Measurements from ENCODE around the gene FAM168B.
A peak's percentile ranks its signal among the peaks of the same experiment; 100 is the strongest.

Gene FAM168B

DNA sequence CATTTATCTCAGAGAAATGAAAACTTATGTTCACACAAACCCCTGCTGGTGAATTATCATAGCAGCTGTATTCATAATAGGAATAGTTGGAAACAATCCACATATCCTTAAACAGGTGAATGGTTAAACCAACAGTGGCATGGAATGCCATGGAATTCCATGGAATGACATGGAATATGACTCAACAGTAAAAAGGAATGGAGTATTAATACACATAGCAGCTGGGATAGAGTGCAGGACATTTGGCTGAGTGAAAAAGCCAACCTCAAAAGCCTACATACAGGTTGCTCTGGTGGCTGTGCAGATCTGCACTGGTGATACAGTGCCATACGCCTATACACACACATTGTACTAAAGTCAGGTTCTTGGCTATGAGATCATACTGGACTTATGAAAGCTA, 69.5 kb downstream of the FAM168B start:
- Histone ChIP-seq H3K36me3 (ENCODE audit: insufficient read depth, low read length) (no peaks in the 10 kb centered on the region), H3K9ac (ENCODE audit: low read depth, low read length) (no peak overlapping the region), H3K4me1 (ENCODE audit: control insufficient read depth, insufficient read depth, low read length) (no peaks in the 10 kb centered on the region)

DNA sequence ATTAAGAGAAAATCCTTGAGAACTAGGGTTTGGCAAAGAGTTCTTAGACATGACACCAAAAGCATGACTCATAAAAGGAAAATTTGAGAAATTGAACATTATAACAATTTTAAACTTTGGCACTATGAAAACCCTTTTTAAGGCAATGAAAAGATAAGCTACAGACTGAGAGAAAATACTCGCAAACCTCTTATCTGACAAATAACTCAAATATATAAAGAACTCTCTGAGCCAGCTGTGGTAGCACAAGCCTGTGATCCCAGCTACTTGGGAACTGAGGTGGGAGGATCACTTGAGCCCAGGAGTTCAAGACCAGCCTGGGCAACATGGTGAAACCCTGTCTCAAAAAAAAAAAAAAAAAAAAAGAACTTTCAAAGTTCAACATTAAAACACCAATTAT, 70.5 kb downstream of the FAM168B start:
- Histone ChIP-seq H3K27me3 (ENCODE audit: control insufficient read depth, insufficient read depth, low read length) (peaks cover 11% of the 10 kb centered on the region), H3K4me3 (ENCODE audit: low read length) (no peak overlapping the region), H3K9ac (ENCODE audit: low read depth, low read length) (no peak overlapping the region), H3K4me2 (ENCODE audit: low read length) (no peak overlapping the region), H3K9me3 (replicated peaks; ENCODE audit: low read length) (no peaks in the 10 kb centered on the region), H3K4me1 (ENCODE audit: control insufficient read depth, insufficient read depth, low read length) (no peaks in the 10 kb centered on the region), H3K36me3 (ENCODE audit: insufficient read depth, low read length) (no peaks in the 10 kb centered on the region)

More for the DNA sequence above, 69.5 kb downstream of the FAM168B start:
- peaks cover 4% of the 10 kb centered on the region for H3K27me3 ChIP-seq (ENCODE audit: control insufficient read depth, insufficient read depth, low read length)
- no peak overlapping the region for H3K4me2 ChIP-seq (ENCODE audit: low read length)
- no peak overlapping the region for H3K4me3 ChIP-seq (ENCODE audit: low read length)
- no peaks in the 10 kb centered on the region for H3K9me3 ChIP-seq (replicated peaks; ENCODE audit: low read length)

DNA sequence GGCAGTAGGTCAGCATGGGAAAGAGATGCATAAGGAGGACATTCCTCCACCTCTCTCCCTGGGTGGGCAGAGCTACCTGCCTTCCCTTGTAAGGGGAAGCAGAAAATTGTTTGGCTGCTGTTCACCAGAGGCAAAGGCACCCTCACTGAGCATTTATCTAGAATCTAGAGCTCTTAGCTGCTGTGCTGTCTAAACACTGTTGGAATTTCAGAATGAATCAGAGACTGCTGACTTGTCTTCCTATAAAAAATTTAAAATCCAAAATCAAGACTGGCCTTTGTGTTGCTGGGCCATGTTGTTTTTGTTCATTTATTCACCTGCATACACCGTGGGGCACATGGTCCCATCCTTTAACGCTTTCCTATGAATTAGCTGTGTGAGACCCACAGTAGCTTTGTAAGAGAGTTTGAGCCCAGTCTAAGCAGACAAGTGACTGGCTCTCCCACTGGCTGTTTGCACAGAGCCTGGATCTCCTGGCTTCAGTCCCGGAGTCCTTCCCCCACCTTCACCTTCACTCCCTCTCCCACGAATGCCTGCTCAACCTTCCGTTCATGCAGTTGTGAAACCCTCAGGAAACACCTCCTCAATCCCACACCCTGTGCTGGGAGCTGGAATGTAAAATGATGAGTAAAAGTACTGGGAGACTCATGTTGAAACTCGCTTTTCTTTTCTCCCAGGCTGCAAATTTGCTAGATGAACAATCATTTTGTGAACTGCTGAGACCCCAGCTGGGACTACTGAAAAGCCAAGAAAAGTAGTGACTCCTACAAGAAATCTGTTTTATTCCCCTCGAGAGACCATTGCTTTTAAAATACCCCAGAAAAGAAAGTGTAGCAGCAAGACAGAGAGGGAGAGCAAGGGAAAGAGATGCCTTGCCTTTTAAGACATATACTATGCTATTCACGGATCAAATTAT, 76.2 kb downstream of the FAM168B start:
- Histone ChIP-seq H3K9ac (ENCODE audit: low read depth, low read length) (no peak overlapping the region), H3K9me3 (replicated peaks; ENCODE audit: low read length) (no peaks in the 10 kb centered on the region), H3K4me3 (ENCODE audit: low read length) (no peak overlapping the region), H3K4me1 (ENCODE audit: control insufficient read depth, insufficient read depth, low read length) (peaks cover 8% of the 10 kb centered on the region), H3K4me2 (ENCODE audit: low read length) (peak overlapping the region; percentile 31), H3K27me3 (ENCODE audit: control insufficient read depth, insufficient read depth, low read length) (peaks cover 17% of the 10 kb centered on the region), H3K36me3 (ENCODE audit: insufficient read depth, low read length) (no peaks in the 10 kb centered on the region)

- no peaks in the 10 kb centered on the region for H3K36me3 ChIP-seq (ENCODE audit: insufficient read depth, low read length)
- H3K4me3 ChIP-seq (ENCODE audit: low read length): no peak overlapping the region
- H3K9ac ChIP-seq (ENCODE audit: low read depth, low read length): no peak overlapping the region
- peaks cover 8% of the 10 kb centered on the region for H3K4me1 ChIP-seq (ENCODE audit: control insufficient read depth, insufficient read depth, low read length)
- H3K4me2 ChIP-seq (ENCODE audit: low read length): no peak overlapping the region
- peaks cover 28% of the 10 kb centered on the region for H3K27me3 ChIP-seq (ENCODE audit: control insufficient read depth, insufficient read depth, low read length)
- no peaks in the 10 kb centered on the region for H3K9me3 ChIP-seq (replicated peaks; ENCODE audit: low read length)
Observed at GRCh38 chr2:131015764-131016163, 77.5 kb downstream of the FAM168B start.

GRCh38 chr2:131014141-131014540, 79.1 kb downstream of the FAM168B start:
- Histone ChIP-seq H3K4me3 (ENCODE audit: low read length) (no peak overlapping the region), H3K4me1 (ENCODE audit: control insufficient read depth, insufficient read depth, low read length) (peaks cover 8% of the 10 kb centered on the region), H3K9me3 (replicated peaks; ENCODE audit: low read length) (no peaks in the 10 kb centered on the region), H3K36me3 (ENCODE audit: insufficient read depth, low read length) (no peaks in the 10 kb centered on the region), H3K4me2 (ENCODE audit: low read length) (no peak overlapping the region), H3K27me3 (ENCODE audit: control insufficient read depth, insufficient read depth, low read length) (peaks cover 42% of the 10 kb centered on the region), H3K9ac (ENCODE audit: low read depth, low read length) (no peak overlapping the region)

GRCh38 chr2:131011486-131011885, 81.8 kb downstream of the FAM168B start:
- Histone ChIP-seq H3K9me3 (replicated peaks; ENCODE audit: low read length) (no peaks in the 10 kb centered on the region), H3K4me3 (ENCODE audit: low read length) (no peak overlapping the region), H3K9ac (ENCODE audit: low read depth, low read length) (no peak overlapping the region), H3K4me1 (ENCODE audit: control insufficient read depth, insufficient read depth, low read length) (no peaks in the 10 kb centered on the region), H3K27me3 (ENCODE audit: control insufficient read depth, insufficient read depth, low read length) (peaks cover 36% of the 10 kb centered on the region), H3K4me2 (ENCODE audit: low read length) (no peak overlapping the region), H3K36me3 (ENCODE audit: insufficient read depth, low read length) (no peaks in the 10 kb centered on the region)

GRCh38 chr2:131010566-131010965, 82.7 kb downstream of the FAM168B start:
- Histone ChIP-seq H3K4me1 (ENCODE audit: control insufficient read depth, insufficient read depth, low read length) (no peaks in the 10 kb centered on the region), H3K9me3 (replicated peaks; ENCODE audit: low read length) (no peaks in the 10 kb centered on the region), H3K27me3 (ENCODE audit: control insufficient read depth, insufficient read depth, low read length) (peaks cover 39% of the 10 kb centered on the region), H3K36me3 (ENCODE audit: insufficient read depth, low read length) (no peaks in the 10 kb centered on the region), H3K9ac (ENCODE audit: low read depth, low read length) (no peak overlapping the region), H3K4me2 (ENCODE audit: low read length) (no peak overlapping the region), H3K4me3 (ENCODE audit: low read length) (no peak overlapping the region)

DNA sequence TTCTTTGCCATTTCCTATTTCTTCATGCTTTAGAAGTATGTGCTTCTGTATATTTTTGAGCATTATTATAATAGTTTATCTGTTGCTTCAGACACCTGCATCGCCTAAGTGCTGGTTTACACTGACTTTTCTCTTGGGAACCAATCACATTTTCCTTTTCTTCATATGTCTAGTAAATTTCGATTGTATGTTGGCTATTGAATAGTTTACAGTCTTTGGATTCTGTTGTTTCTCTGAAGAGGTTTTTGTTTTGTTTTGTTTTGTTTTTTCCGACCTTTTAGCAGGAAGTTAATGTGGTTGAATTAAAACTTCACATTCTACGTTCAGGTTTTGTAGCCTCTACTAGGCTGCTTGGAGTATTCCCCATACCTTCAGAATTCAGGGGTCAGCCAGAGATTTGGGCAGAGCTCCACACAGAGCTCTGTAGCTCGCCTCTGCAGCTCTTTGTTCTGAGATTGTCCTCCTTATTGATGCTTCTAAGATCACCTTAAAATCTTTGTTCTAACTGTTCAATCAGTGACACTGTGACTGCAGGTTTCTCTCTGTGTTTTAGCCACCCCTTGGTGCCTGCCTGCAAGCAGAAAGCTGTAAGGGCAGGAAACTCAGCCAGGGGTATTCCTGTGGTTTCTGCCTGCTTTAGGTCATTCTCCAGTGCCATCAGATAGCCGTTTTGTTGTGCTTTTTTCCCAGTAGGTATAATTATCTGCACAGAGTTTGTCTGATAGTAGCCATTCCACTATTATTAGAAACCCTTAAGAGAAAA, 83.4 kb downstream of the FAM168B start:
- peaks cover 38% of the 10 kb centered on the region for H3K27me3 ChIP-seq (ENCODE audit: control insufficient read depth, insufficient read depth, low read length)
- H3K4me1 ChIP-seq (ENCODE audit: control insufficient read depth, insufficient read depth, low read length): no peaks in the 10 kb centered on the region
- H3K4me3 ChIP-seq (ENCODE audit: low read length): no peak overlapping the region
- H3K9me3 ChIP-seq (replicated peaks; ENCODE audit: low read length): no peaks in the 10 kb centered on the region
- no peak overlapping the region for H3K4me2 ChIP-seq (ENCODE audit: low read length)
- H3K9ac ChIP-seq (ENCODE audit: low read depth, low read length): no peak overlapping the region
- H3K36me3 ChIP-seq (ENCODE audit: insufficient read depth, low read length): no peaks in the 10 kb centered on the region

- Histone ChIP-seq H3K4me3 (ENCODE audit: low read length) (no peak overlapping the region), H3K9me3 (replicated peaks; ENCODE audit: low read length) (no peaks in the 10 kb centered on the region), H3K4me1 (ENCODE audit: control insufficient read depth, insufficient read depth, low read length) (no peaks in the 10 kb centered on the region), H3K9ac (ENCODE audit: low read depth, low read length) (no peak overlapping the region), H3K27me3 (ENCODE audit: control insufficient read depth, insufficient read depth, low read length) (peaks cover 36% of the 10 kb centered on the region), H3K36me3 (ENCODE audit: insufficient read depth, low read length) (no peaks in the 10 kb centered on the region), H3K4me2 (ENCODE audit: low read length) (no peak overlapping the region)
Observed at GRCh38 chr2:131008967-131009366, 84.3 kb downstream of the FAM168B start.

DNA sequence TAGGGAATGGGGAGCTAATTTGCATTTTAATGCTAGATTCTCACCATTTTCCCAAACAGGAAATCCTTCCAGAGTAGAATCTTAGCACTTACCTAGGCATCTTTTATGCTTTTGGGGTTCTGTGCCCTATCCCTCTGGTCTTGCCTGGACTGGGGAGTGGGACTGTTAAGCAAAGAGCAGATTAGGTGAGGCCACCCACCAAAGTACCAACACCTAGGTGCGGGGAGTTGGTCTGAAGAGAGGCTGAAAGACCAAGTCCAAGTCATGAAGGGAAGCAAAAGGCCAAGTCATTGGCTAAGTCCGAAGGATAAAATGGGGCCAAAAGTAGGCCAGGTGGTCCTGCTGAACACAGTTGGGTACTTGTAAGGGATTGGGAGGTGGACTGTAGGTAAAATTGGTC, 86.7 kb downstream of the FAM168B start:
- Histone ChIP-seq H3K9me3 (replicated peaks; ENCODE audit: low read length) (no peaks in the 10 kb centered on the region), H3K4me3 (ENCODE audit: low read length) (no peak overlapping the region), H3K9ac (ENCODE audit: low read depth, low read length) (no peak overlapping the region), H3K4me1 (ENCODE audit: control insufficient read depth, insufficient read depth, low read length) (no peaks in the 10 kb centered on the region), H3K4me2 (ENCODE audit: low read length) (no peak overlapping the region), H3K36me3 (ENCODE audit: insufficient read depth, low read length) (no peaks in the 10 kb centered on the region), H3K27me3 (ENCODE audit: control insufficient read depth, insufficient read depth, low read length) (peaks cover 34% of the 10 kb centered on the region)

- Histone ChIP-seq H3K27me3 (ENCODE audit: control insufficient read depth, insufficient read depth, low read length) (peaks cover 22% of the 10 kb centered on the region), H3K4me1 (ENCODE audit: control insufficient read depth, insufficient read depth, low read length) (no peaks in the 10 kb centered on the region), H3K36me3 (ENCODE audit: insufficient read depth, low read length) (no peaks in the 10 kb centered on the region), H3K9ac (ENCODE audit: low read depth, low read length) (no peak overlapping the region), H3K4me3 (ENCODE audit: low read length) (no peak overlapping the region), H3K9me3 (replicated peaks; ENCODE audit: low read length) (no peaks in the 10 kb centered on the region), H3K4me2 (ENCODE audit: low read length) (no peak overlapping the region)
Observed at GRCh38 chr2:131005216-131005935, 87.9 kb downstream of the FAM168B start.

Measured in skeletal muscle satellite cell (primary cell).